Measurements from ENCODE around the gene LAMP5. TPM values are rescaled to one million over a fixed set of nuclear protein-coding genes. Genes with fewer than 3 reads are reported as not detected.

The LAMP5 gene, protein sequence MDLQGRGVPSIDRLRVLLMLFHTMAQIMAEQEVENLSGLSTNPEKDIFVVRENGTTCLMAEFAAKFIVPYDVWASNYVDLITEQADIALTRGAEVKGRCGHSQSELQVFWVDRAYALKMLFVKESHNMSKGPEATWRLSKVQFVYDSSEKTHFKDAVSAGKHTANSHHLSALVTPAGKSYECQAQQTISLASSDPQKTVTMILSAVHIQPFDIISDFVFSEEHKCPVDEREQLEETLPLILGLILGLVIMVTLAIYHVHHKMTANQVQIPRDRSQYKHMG
- total RNA-seq, result not detected

DNA sequence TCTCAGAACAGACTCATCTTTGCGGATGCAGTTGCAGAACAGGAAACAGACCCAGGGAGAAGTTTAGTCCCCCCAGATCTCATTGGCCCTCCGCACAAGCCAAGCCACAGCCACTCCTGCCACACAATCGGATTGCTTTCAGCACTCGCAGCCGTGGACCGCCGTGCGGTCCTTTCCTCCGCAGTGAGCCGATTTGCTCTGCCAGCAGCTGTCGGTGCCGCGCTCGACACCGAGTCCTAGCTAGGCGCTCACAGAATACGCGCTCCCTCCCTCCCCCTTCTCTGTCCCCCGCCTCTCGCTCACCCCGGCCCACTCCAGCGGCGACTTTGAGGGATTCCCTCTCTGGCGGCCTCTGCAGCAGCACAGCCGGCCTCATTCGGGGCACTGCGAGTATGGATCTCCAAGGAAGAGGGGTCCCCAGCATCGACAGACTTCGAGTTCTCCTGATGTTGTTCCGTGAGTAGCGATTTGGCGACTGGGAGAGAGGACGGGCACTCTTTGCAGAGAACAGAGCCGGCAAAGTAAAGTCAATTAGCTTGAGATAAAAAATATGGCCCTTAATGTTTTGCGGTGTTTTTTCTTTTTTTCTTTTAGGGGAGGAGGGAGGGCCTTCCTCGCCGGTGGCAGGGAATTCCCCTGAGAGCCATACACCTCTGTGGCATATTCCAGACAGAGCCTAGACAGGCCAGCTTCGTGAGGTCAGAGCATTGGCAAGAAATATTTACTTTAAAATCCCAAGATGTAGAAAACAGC is at the start of gene LAMP5:
Gene LAMP5 (plus strand): TSS at position 130 of the 753 bp plus-strand sequence. CDS start 263 bp downstream, at position 393.
- no peak for ATAC-seq
- Histone ChIP-seq H3K27me3 (peaks cover 36 to 37% (median 37%) of the 10 kb centered on the region in 3 donors), H3K4me3 (peak within 1 kb of the TSS in 1 of 4 donors; percentile 9)

DNA sequence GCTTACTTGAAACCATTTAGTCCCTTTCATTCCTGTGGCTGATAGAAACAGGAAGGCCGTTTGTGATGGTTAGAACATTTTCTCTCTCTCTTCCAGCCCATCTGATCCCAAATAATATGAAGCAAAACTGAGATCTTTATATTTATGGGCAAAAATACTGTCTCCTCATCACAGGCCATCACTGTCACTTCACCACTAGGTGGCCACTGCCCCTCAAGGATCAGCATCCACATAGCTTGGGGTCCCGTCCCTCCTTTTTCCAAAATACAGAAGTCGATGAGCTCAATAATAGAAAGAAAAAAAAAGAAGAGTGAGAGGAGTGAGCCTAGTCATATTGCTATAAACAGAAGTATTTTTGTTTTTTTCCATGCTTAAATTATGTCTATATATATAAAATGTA is 46.4 kb upstream of the LAMP5 start:
- Histone ChIP-seq H3K36me3 (no peaks in the 10 kb centered on the region), H3K4me3 (no peak overlapping the region), H3K9me3 (no peaks in the 10 kb centered on the region), H3K4me1 (no peaks in the 10 kb centered on the region), H3K27ac (no peak overlapping the region), H3K27me3 (no peaks in the 10 kb centered on the region)
- ATAC-seq (no peak), DNase-seq (no peak)
- intact Hi-C loops (cut with DNase I; ENCODE audit: low total_unique reads), result no loop called here
- in situ Hi-C loops (cut with MboI; ENCODE audit: low sequenced_read_pairs in 4 of 4), result no loop called here
- TF ChIP-seq, protein P1, sequence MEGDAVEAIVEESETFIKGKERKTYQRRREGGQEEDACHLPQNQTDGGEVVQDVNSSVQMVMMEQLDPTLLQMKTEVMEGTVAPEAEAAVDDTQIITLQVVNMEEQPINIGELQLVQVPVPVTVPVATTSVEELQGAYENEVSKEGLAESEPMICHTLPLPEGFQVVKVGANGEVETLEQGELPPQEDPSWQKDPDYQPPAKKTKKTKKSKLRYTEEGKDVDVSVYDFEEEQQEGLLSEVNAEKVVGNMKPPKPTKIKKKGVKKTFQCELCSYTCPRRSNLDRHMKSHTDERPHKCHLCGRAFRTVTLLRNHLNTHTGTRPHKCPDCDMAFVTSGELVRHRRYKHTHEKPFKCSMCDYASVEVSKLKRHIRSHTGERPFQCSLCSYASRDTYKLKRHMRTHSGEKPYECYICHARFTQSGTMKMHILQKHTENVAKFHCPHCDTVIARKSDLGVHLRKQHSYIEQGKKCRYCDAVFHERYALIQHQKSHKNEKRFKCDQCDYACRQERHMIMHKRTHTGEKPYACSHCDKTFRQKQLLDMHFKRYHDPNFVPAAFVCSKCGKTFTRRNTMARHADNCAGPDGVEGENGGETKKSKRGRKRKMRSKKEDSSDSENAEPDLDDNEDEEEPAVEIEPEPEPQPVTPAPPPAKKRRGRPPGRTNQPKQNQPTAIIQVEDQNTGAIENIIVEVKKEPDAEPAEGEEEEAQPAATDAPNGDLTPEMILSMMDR (IDR thresholded peaks at IDR 0.05 in 4 of 5, conservative IDR thresholded peaks at IDR 0.05 in 1 of 5), result peak in 1 of 5 experiments; percentile 19
- no peak for TF ChIP-seq POLR2A (IDR thresholded peaks at IDR 0.05)

More for the DNA sequence above, at the start of gene LAMP5:
- Histone ChIP-seq H3K36me3 (no peaks in the 10 kb centered on the region), H3K27ac (no peak within 1 kb of the TSS), H3K4me1 (peaks cover 0 to 9% of the 10 kb centered on the region in 2 donors), H3K9me3 (no peaks in the 10 kb centered on the region)
- no peak for TF ChIP-seq POLR2A (IDR thresholded peaks at IDR 0.05)
- TF ChIP-seq, protein P1 (IDR thresholded peaks at IDR 0.05 in 4 of 5, conservative IDR thresholded peaks at IDR 0.05 in 1 of 5), result no peak
- DNase-seq, result no peak
- intact Hi-C loops (cut with DNase I; ENCODE audit: low total_unique reads) (no loop called here), in situ Hi-C loops (cut with MboI; ENCODE audit: low sequenced_read_pairs in 4 of 4) (no loop called here)

DNA sequence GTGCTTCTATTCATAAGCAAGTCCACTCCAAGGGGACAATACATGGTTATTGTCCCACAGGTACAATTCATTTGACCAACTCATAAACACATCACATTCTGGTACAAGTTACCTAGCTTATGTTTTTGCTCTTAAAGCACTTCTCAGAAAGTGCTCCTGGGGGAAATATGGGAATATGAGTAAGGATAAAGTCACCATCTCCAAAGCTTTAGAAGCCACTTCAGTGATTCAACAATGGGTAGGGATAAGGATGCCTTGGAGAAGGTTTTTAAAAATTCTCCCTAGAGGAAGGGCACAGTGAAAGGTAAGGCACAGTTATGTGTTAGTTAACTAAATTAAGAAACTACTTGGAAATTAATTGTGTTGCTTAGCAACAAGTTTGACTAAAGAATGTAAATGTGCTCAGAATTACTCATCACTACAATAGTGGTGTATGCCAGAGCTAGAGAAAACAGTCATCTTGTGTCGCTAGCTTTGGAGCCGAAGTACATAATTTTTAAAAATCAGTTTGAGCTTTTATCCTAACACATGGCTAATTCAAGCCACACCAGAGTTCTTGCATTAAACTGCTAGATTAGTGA is 39.5 kb upstream of the LAMP5 start:
- intact Hi-C loops (cut with DNase I; ENCODE audit: low total_unique reads) (no loop called here), in situ Hi-C loops (cut with MboI; ENCODE audit: low sequenced_read_pairs in 4 of 4) (no loop called here)
- no peak for DNase-seq
- no peaks in the 10 kb centered on the region for H3K27me3 ChIP-seq
- H3K9me3 ChIP-seq, result no peaks in the 10 kb centered on the region
- H3K4me3 ChIP-seq, result no peak overlapping the region
- ATAC-seq, result no peak
- H3K36me3 ChIP-seq, result no peaks in the 10 kb centered on the region
- no peak for TF ChIP-seq POLR2A (IDR thresholded peaks at IDR 0.05)
- TF ChIP-seq, protein P1 (IDR thresholded peaks at IDR 0.05 in 4 of 5, conservative IDR thresholded peaks at IDR 0.05 in 1 of 5), result no peak
- H3K4me1 ChIP-seq, result no peaks in the 10 kb centered on the region
- no peak overlapping the region for H3K27ac ChIP-seq

DNA sequence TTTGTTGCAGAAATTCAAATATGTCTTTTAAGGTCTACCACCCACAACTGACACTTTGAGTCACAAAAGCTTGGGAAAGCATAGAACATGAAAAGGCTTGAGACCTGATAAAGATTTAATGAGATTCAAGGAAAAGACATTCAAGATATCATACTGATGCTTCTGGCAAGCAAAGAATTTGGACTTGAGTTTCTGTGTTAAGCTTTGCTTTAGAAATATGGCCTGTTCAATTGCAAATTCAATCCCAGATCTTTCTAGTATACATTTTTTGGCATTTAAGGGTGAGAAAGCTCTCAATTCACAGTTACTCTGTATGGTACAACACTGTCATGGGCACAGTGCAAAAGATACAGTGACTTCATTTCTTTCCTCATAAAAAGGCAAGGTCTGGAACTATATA is 38.9 kb upstream of the LAMP5 start:
- intact Hi-C loops (cut with DNase I; ENCODE audit: low total_unique reads), result no loop called here
- DNase-seq, result no peak
- no peaks in the 10 kb centered on the region for H3K9me3 ChIP-seq

More for the DNA sequence above, 38.9 kb upstream of the LAMP5 start:
- in situ Hi-C loops (cut with MboI; ENCODE audit: low sequenced_read_pairs in 4 of 4), result no loop called here
- Histone ChIP-seq H3K4me1 (no peaks in the 10 kb centered on the region), H3K4me3 (no peak overlapping the region), H3K36me3 (no peaks in the 10 kb centered on the region), H3K27ac (no peak overlapping the region), H3K27me3 (no peaks in the 10 kb centered on the region)
- TF ChIP-seq POLR2A (IDR thresholded peaks at IDR 0.05), result no peak
- TF ChIP-seq, protein P1 (IDR thresholded peaks at IDR 0.05 in 4 of 5, conservative IDR thresholded peaks at IDR 0.05 in 1 of 5), result no peak
- ATAC-seq, result no peak
